HEK293 (cell line): ENCODE data around the gene IST1.

Experiments
- EGR2 ChIP-seq: fragments of 450-650 bp; formaldehyde crosslinking; IDR thresholded peaks from 2 replicates; pipeline ENCODE4 v1.5.1; 2016; ENCODE audit warnings: low read depth, missing biosample characterization, missing genetic modification characterization
- GFI1B ChIP-seq: fragments of 450-650 bp; formaldehyde crosslinking; IDR thresholded peaks from 2 replicates; pipeline ENCODE4 v1.5.1; 2016; ENCODE audit warnings: missing biosample characterization, missing genetic modification characterization
- HOXA7 ChIP-seq: sonication (generic); formaldehyde crosslinking; IDR thresholded peaks from 2 replicates; pipeline ENCODE4 v1.8.1; 2022; ENCODE audit warnings: missing genetic modification reagents, borderline replicate concordance
- HOXC10 ChIP-seq: sonication (generic); formaldehyde crosslinking; IDR thresholded peaks from 2 replicates; pipeline ENCODE4 v1.8.1; 2023; ENCODE audit warnings: mild to moderate bottlenecking, missing genetic modification reagents
- KLF16 ChIP-seq: fragments of 450-650 bp; formaldehyde crosslinking; IDR thresholded peaks from 2 replicates; pipeline ENCODE4 v1.5.1; 2017; ENCODE audit warnings: missing biosample characterization, missing genetic modification characterization
- MEIS1 ChIP-seq: sonication (generic); formaldehyde crosslinking; IDR thresholded peaks from 2 replicates; pipeline ENCODE4 v1.8.1; 2022; ENCODE audit warnings: missing genetic modification reagents, mild to moderate bottlenecking, borderline replicate concordance
- SP2 ChIP-seq: fragments of 450-650 bp; formaldehyde crosslinking; IDR thresholded peaks from 2 replicates; pipeline ENCODE4 v1.5.1; 2016; ENCODE audit warnings: missing biosample characterization, missing genetic modification characterization
- SP7 ChIP-seq: fragments of 450-650 bp; formaldehyde crosslinking; IDR thresholded peaks from 2 replicates; pipeline ENCODE4 v1.5.1; 2016; ENCODE audit warnings: missing biosample characterization, missing genetic modification characterization
- ZBTB21 ChIP-seq: fragments of 450-650 bp; formaldehyde crosslinking; IDR thresholded peaks from 2 replicates; pipeline ENCODE4 v1.5.1; 2017; ENCODE audit warnings: missing biosample characterization, missing genetic modification characterization
- ZBTB8A ChIP-seq: fragments of 450-650 bp; formaldehyde crosslinking; IDR thresholded peaks from 2 replicates; pipeline ENCODE4 v1.5.1; 2016; ENCODE audit warnings: missing biosample characterization, missing genetic modification characterization
- ZNF112 ChIP-seq: fragments of 450-650 bp; formaldehyde crosslinking; IDR thresholded peaks from 2 replicates; pipeline ENCODE4 v1.5.0; 2017; ENCODE audit warnings: missing biosample characterization, missing genetic modification characterization
- ZNF121 ChIP-seq: fragments of 450-650 bp; formaldehyde crosslinking; IDR thresholded peaks from 2 replicates; pipeline ENCODE4 v1.5.1; 2016; ENCODE audit warnings: missing biosample characterization, missing genetic modification characterization
- ZNF202 ChIP-seq: fragments of 450-650 bp; formaldehyde crosslinking; IDR thresholded peaks from 2 replicates; pipeline ENCODE4 v1.5.1; 2016; ENCODE audit warnings: missing biosample characterization, missing genetic modification characterization, borderline replicate concordance
- ZNF211 ChIP-seq: fragments of 450-650 bp; formaldehyde crosslinking; IDR thresholded peaks from 2 replicates; pipeline ENCODE4 v1.5.1; 2016; ENCODE audit warnings: low read depth, missing biosample characterization, missing genetic modification characterization
- ZNF214 ChIP-seq: fragments of 450-650 bp; formaldehyde crosslinking; IDR thresholded peaks from 2 replicates; pipeline ENCODE4 v1.5.1; 2017; ENCODE audit warnings: missing biosample characterization, mild to moderate bottlenecking, missing genetic modification characterization, borderline replicate concordance
- ZNF23 ChIP-seq: fragments of 450-650 bp; formaldehyde crosslinking; IDR thresholded peaks from 2 replicates; pipeline ENCODE4 v1.5.1; 2016; ENCODE audit warnings: missing biosample characterization, missing genetic modification characterization, borderline replicate concordance
- ZNF248 ChIP-seq: fragments of 450-650 bp; formaldehyde crosslinking; IDR thresholded peaks from 2 replicates; pipeline ENCODE4 v1.5.1; 2017; ENCODE audit warnings: missing biosample characterization, missing genetic modification characterization
- ZNF274 ChIP-seq, 2 experiments: fragments of 200-500 bp in 1 of 2; fragments of 450-650 bp in 1 of 2; sonication (Bioruptor generic) in 1 of 2; formaldehyde crosslinking in 1 of 2; IDR thresholded peaks; 2 replicates each; pipeline versions ENCODE4 v1.5.1 to v1.6.1; 2014 to 2016; ENCODE audit warnings: borderline replicate concordance in 1 of 2, inconsistent platforms in 1 of 2, low read length in 1 of 2, missing biosample characterization in 1 of 2, missing genetic modification characterization in 1 of 2
- ZNF280C ChIP-seq: fragments of 450-650 bp; formaldehyde crosslinking; IDR thresholded peaks from 2 replicates; pipeline ENCODE4 v1.5.1; 2016; ENCODE audit warnings: missing biosample characterization, missing genetic modification characterization
- ZNF398 ChIP-seq: fragments of 450-650 bp; formaldehyde crosslinking; IDR thresholded peaks from 2 replicates; pipeline ENCODE4 v1.5.1; 2017; ENCODE audit warnings: missing biosample characterization, missing genetic modification characterization
- ZNF426 ChIP-seq: fragments of 450-650 bp; formaldehyde crosslinking; IDR thresholded peaks from 2 replicates; pipeline ENCODE4 v1.5.1; 2017; ENCODE audit warnings: missing biosample characterization, missing genetic modification characterization, mild to moderate bottlenecking, inconsistent platforms, moderate library complexity
- ZNF518A ChIP-seq: fragments of 450-650 bp; formaldehyde crosslinking; conservative IDR thresholded peaks from 2 replicates; pipeline ENCODE4 v1.5.1; 2016; ENCODE audit warnings: low read depth, missing biosample characterization, missing genetic modification characterization
- ZNF544 ChIP-seq: fragments of 450-650 bp; formaldehyde crosslinking; IDR thresholded peaks from 2 replicates; pipeline ENCODE4 v1.5.0; 2017; ENCODE audit warnings: missing biosample characterization, missing genetic modification characterization
- ZNF555 ChIP-seq: fragments of 450-650 bp; formaldehyde crosslinking; conservative IDR thresholded peaks from 2 replicates; pipeline ENCODE4 v1.5.1; 2017; ENCODE audit warnings: missing biosample characterization, mild to moderate bottlenecking, missing genetic modification characterization, inconsistent platforms
- ZNF585B ChIP-seq: fragments of 450-650 bp; formaldehyde crosslinking; IDR thresholded peaks from 2 replicates; pipeline ENCODE4 v1.5.1; 2016; ENCODE audit warnings: missing biosample characterization, missing genetic modification characterization
- ZNF596 ChIP-seq: fragments of 450-650 bp; IDR thresholded peaks from 2 replicates; pipeline ENCODE4 v1.5.0; 2018; ENCODE audit warnings: missing biosample characterization, mild to moderate bottlenecking, missing genetic modification characterization, moderate library complexity
- ZNF629 ChIP-seq: fragments of 450-650 bp; formaldehyde crosslinking; IDR thresholded peaks from 2 replicates; pipeline ENCODE4 v1.5.1; 2017; ENCODE audit warnings: missing biosample characterization, missing genetic modification characterization
- ZNF654 ChIP-seq: fragments of 450-650 bp; formaldehyde crosslinking; IDR thresholded peaks from 2 replicates; pipeline ENCODE4 v1.5.1; 2016; ENCODE audit warnings: low read depth, missing biosample characterization, missing genetic modification characterization
- ZNF692 ChIP-seq: fragments of 450-650 bp; formaldehyde crosslinking; IDR thresholded peaks from 2 replicates; pipeline ENCODE4 v1.5.1; 2016; ENCODE audit warnings: missing biosample characterization, missing genetic modification characterization
- ZNF785 ChIP-seq: fragments of 450-650 bp; formaldehyde crosslinking; IDR thresholded peaks from 2 replicates; pipeline ENCODE4 v1.5.1; 2016; ENCODE audit warnings: missing biosample characterization, missing genetic modification characterization
- ZNF791 ChIP-seq: fragments of 450-650 bp; formaldehyde crosslinking; IDR thresholded peaks from 2 replicates; pipeline ENCODE4 v1.5.1; 2016; ENCODE audit warnings: missing biosample characterization, missing genetic modification characterization
- ZNF837 ChIP-seq: fragments of 450-650 bp; formaldehyde crosslinking; IDR thresholded peaks from 2 replicates; pipeline ENCODE4 v1.5.1; 2016; ENCODE audit warnings: missing biosample characterization, missing genetic modification characterization
- ZXDB ChIP-seq: fragments of 450-650 bp; formaldehyde crosslinking; IDR thresholded peaks from 2 replicates; pipeline ENCODE4 v1.5.1; 2016; ENCODE audit warnings: missing biosample characterization, missing genetic modification characterization

The IST1 gene

GRCh38 chr16:71848622-71849021 lies 46.7 kb upstream of the IST1 start (continued):
- TF ChIP-seq EGR2 (no peak), ZNF791 (tag by site-specific recombination) (no peak), ZNF692 (tag by site-specific recombination) (peak; percentile 63; the same call in 1 of the 2 replicates), ZNF426 (tag by site-specific recombination) (no peak), ZNF596 (tag by site-specific recombination) (no peak), ZNF837 (tag by site-specific recombination) (no peak), ZNF202 (tag by site-specific recombination) (no peak), ZNF280C (tag by site-specific recombination) (no peak), ZNF398 (tag by site-specific recombination) (no peak), ZNF629 (tag by site-specific recombination) (peak; percentile 89), ZNF274 (IDR thresholded peaks at IDR 0.05; ENCODE audit: low read length) (no peak), ZNF274 (tag by site-specific recombination; IDR thresholded peaks at IDR 0.05; ENCODE audit: borderline replicate concordance) (no peak), ZNF518A (tag by site-specific recombination) (no peak), ZNF785 (tag by site-specific recombination) (no peak), ZBTB8A (tag by site-specific recombination) (no peak), SP2 (peak; percentile 23), ZNF585B (tag by site-specific recombination) (no peak), ZNF654 (no peak), ZNF211 (no peak), ZNF214 (tag by site-specific recombination) (no peak), GFI1B (tag by site-specific recombination) (no peak), ZBTB21 (tag by site-specific recombination) (peak; percentile 81), ZNF544 (tag by site-specific recombination) (no peak), KLF16 (tag by site-specific recombination) (no peak), ZXDB (tag by site-specific recombination) (no peak), HOXA7 (CRISPR knock-in tag) (no peak), ZNF121 (tag by site-specific recombination) (no peak), ZNF248 (tag by site-specific recombination) (no peak), SP7 (tag by site-specific recombination) (peak; percentile 55), ZNF112 (tag by site-specific recombination) (no peak), MEIS1 (CRISPR knock-in tag) (no peak), HOXC10 (CRISPR knock-in tag) (no peak), ZNF555 (no peak), ZNF23 (no peak)
